ENCODE results near the gene TTC23. TPM values are rescaled to one million over a fixed set of nuclear protein-coding genes. Genes with fewer than 3 reads are reported as not detected.

The TTC23 gene
- total RNA-seq, 1 experiment from 2014 or later, result 17.8 TPM

DNA sequence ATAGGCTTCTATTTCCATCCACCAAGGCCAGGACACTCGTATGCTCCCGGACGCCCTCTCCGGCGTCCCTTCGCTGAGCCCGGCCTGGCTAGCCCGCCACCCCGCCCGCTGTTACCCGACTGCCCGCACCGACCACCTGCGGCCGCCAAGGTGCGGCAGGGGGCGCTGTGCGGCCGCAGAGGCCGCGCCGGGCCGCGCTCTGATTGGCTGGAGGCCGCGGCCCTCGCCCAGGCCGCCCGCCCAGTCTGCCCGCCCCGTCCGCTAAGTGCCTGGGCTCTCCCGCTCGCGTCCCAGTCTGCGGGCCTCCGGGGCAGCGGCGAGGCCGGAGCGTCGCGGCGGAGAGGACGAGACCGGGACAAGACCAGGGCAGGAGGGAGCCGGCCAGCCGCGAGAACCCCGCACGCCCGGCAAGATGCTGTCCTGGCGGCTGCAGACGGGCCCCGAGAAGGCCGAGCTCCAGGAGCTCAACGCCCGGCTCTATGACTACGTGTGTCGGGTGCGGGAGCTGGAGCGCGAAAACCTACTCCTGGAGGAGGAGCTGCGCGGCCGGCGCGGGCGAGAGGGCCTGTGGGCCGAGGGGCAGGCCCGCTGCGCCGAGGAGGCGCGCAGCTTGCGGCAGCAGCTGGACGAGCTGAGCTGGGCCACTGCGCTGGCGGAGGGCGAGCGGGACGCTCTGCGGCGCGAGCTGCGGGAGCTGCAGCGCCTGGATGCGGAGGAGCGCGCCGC, 144.4 kb downstream of the TTC23 start, which contains the start of gene SYNM:
SYNM (plus strand) TSS at position 293 of the 726 bp plus-strand sequence; CDS start at position 413, 120 bp downstream.
- DNase-seq (ENCODE audit: low spot score), result peak; percentile 84
- Mint-ChIP-seq H3K4me1 (0 out of 2 replicates have a peak, but pooled peaks cover 4% of the 10 kb centered on the region), H3K27me3 (ENCODE audit: low read depth) (peaks cover 68% of the 10 kb centered on the region), H3K4me3 (peak within 1 kb of the TSS; percentile 61), H3K9me3 (no peaks in the 10 kb centered on the region), H3K27ac (no peak within 1 kb of the TSS), H3K36me3 (no peaks in the 10 kb centered on the region)
- ChIA-PET CTCF (interaction anchor here (0.6 to 2.1 kb wide), 39 partner anchors 9 to 677 kb away, joined by 3 to 11 read pairs (median 4); partner anchors contain the start of gene LRRC28), POLR2A (interaction anchor here (0.6 to 1.2 kb wide), 3 partner anchors 45 to 147 kb away, joined by 3 read pairs; partner anchors contain the start of gene LRRC28)
- ATAC-seq, result peak; percentile 77
- TF ChIP-seq ZNF671 (CRISPR knock-in tag; IDR thresholded peaks at IDR 0.05) (no peak), TEAD4 (CRISPR knock-in tag; IDR thresholded peaks at IDR 0.05) (no peak), NR3C1 (CRISPR knock-in tag; conservative IDR thresholded peaks at IDR 0.05; ENCODE audit: low read depth) (no peak), ZNF219 (CRISPR knock-in tag; IDR thresholded peaks at IDR 0.05; ENCODE audit: borderline replicate concordance) (no peak), ZNF121 (CRISPR knock-in tag; IDR thresholded peaks at IDR 0.05) (no peak), TCF7 (CRISPR knock-in tag; IDR thresholded peaks at IDR 0.05; ENCODE audit: low read depth) (no peak), NFYB (CRISPR knock-in tag; conservative IDR thresholded peaks at IDR 0.05; ENCODE audit: low read depth) (peak; percentile 76), ZNF416 (CRISPR knock-in tag; IDR thresholded peaks at IDR 0.05) (no peak), ETV6 (CRISPR knock-in tag; IDR thresholded peaks at IDR 0.05) (peak; percentile 85), NFE2L1 (CRISPR knock-in tag; IDR thresholded peaks at IDR 0.05) (0 out of 2 replicates have a peak, but pooled peaks have one; percentile 59), ZBTB21 (CRISPR knock-in tag; IDR thresholded peaks at IDR 0.05; ENCODE audit: borderline replicate concordance) (0 out of 2 replicates have a peak, but pooled peaks have one; percentile 30), SMAD4 (CRISPR knock-in tag; IDR thresholded peaks at IDR 0.05) (no peak), KAT7 (CRISPR knock-in tag; IDR thresholded peaks at IDR 0.05; ENCODE audit: borderline replicate concordance) (no peak), ZNF232 (CRISPR knock-in tag; IDR thresholded peaks at IDR 0.05) (no peak), RELA (CRISPR knock-in tag; IDR thresholded peaks at IDR 0.05; ENCODE audit: borderline replicate concordance) (peak; percentile 68; the same call in 1 of the 2 replicates), ZNF317 (CRISPR knock-in tag; IDR thresholded peaks at IDR 0.05; ENCODE audit: borderline replicate concordance, low read depth) (no peak)
- TF ChIP-seq, protein P1, sequence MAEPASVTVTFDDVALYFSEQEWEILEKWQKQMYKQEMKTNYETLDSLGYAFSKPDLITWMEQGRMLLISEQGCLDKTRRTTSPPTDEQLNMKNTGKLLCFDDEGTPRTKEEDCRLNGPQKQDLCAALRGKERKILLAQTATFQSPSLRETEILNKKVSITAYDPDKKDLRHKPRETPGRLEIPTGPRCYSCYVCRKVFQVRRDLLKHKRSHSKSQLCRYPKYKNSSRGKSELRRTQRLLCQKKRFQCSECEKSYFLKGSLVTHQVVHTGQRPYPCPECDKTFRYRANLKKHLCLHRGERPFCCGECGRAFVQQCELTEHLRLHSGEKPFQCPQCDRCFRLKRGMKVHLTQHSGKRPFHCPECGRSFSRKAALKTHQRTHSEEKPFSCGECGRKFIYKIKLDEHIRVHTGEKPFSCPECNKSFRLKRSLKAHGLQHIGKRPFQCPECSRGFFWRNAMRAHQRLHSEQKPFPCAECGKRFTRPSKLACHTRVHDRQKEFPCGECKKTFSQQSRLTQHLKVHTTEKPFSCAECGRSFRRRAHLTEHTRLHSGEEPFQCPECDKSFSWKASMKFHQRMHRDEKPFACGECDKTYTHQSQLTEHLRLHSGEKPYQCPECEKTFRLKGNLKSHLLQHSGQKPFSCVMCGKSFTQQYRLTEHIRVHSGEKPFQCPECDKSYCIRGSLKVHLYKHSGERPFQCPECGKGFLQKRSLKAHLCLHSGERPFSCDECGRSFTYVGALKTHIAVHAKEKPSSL (CRISPR knock-in tag; conservative IDR thresholded peaks at IDR 0.05), result no peak
- TF ChIP-seq, protein P2, sequence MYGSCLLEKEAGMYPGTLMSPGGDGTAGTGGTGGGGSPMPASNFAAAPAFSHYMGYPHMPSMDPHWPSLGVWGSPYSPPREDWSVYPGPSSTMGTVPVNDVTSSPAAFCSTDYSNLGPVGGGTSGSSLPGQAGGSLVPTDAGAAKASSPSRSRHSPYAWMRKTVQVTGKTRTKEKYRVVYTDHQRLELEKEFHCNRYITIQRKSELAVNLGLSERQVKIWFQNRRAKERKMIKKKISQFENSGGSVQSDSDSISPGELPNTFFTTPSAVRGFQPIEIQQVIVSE (CRISPR knock-in tag; IDR thresholded peaks at IDR 0.05; ENCODE audit: borderline replicate concordance), result no peak
- TF ChIP-seq, protein P3, sequence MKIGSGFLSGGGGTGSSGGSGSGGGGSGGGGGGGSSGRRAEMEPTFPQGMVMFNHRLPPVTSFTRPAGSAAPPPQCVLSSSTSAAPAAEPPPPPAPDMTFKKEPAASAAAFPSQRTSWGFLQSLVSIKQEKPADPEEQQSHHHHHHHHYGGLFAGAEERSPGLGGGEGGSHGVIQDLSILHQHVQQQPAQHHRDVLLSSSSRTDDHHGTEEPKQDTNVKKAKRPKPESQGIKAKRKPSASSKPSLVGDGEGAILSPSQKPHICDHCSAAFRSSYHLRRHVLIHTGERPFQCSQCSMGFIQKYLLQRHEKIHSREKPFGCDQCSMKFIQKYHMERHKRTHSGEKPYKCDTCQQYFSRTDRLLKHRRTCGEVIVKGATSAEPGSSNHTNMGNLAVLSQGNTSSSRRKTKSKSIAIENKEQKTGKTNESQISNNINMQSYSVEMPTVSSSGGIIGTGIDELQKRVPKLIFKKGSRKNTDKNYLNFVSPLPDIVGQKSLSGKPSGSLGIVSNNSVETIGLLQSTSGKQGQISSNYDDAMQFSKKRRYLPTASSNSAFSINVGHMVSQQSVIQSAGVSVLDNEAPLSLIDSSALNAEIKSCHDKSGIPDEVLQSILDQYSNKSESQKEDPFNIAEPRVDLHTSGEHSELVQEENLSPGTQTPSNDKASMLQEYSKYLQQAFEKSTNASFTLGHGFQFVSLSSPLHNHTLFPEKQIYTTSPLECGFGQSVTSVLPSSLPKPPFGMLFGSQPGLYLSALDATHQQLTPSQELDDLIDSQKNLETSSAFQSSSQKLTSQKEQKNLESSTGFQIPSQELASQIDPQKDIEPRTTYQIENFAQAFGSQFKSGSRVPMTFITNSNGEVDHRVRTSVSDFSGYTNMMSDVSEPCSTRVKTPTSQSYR (CRISPR knock-in tag; IDR thresholded peaks at IDR 0.05), result no peak
- TF ChIP-seq, protein P4, sequence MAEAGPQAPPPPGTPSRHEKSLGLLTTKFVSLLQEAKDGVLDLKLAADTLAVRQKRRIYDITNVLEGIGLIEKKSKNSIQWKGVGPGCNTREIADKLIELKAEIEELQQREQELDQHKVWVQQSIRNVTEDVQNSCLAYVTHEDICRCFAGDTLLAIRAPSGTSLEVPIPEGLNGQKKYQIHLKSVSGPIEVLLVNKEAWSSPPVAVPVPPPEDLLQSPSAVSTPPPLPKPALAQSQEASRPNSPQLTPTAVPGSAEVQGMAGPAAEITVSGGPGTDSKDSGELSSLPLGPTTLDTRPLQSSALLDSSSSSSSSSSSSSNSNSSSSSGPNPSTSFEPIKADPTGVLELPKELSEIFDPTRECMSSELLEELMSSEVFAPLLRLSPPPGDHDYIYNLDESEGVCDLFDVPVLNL (CRISPR knock-in tag; IDR thresholded peaks at IDR 0.05; ENCODE audit: borderline replicate concordance, low read depth), result 0 out of 2 replicates have a peak, but pooled peaks have one; percentile 9
- TF ChIP-seq, protein P5, sequence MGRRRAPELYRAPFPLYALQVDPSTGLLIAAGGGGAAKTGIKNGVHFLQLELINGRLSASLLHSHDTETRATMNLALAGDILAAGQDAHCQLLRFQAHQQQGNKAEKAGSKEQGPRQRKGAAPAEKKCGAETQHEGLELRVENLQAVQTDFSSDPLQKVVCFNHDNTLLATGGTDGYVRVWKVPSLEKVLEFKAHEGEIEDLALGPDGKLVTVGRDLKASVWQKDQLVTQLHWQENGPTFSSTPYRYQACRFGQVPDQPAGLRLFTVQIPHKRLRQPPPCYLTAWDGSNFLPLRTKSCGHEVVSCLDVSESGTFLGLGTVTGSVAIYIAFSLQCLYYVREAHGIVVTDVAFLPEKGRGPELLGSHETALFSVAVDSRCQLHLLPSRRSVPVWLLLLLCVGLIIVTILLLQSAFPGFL (CRISPR knock-in tag; IDR thresholded peaks at IDR 0.05; ENCODE audit: borderline replicate concordance), result 0 out of 2 replicates have a peak, but pooled peaks have one; percentile 68
- TF ChIP-seq, protein P6, sequence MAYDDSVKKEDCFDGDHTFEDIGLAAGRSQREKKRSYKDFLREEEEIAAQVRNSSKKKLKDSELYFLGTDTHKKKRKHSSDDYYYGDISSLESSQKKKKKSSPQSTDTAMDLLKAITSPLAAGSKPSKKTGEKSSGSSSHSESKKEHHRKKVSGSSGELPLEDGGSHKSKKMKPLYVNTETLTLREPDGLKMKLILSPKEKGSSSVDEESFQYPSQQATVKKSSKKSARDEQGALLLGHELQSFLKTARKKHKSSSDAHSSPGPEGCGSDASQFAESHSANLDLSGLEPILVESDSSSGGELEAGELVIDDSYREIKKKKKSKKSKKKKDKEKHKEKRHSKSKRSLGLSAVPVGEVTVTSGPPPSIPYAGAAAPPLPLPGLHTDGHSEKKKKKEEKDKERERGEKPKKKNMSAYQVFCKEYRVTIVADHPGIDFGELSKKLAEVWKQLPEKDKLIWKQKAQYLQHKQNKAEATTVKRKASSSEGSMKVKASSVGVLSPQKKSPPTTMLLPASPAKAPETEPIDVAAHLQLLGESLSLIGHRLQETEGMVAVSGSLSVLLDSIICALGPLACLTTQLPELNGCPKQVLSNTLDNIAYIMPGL (CRISPR knock-in tag; IDR thresholded peaks at IDR 0.05), result no peak; the same call in 1 of the 2 replicates
- TF ChIP-seq, protein P7, sequence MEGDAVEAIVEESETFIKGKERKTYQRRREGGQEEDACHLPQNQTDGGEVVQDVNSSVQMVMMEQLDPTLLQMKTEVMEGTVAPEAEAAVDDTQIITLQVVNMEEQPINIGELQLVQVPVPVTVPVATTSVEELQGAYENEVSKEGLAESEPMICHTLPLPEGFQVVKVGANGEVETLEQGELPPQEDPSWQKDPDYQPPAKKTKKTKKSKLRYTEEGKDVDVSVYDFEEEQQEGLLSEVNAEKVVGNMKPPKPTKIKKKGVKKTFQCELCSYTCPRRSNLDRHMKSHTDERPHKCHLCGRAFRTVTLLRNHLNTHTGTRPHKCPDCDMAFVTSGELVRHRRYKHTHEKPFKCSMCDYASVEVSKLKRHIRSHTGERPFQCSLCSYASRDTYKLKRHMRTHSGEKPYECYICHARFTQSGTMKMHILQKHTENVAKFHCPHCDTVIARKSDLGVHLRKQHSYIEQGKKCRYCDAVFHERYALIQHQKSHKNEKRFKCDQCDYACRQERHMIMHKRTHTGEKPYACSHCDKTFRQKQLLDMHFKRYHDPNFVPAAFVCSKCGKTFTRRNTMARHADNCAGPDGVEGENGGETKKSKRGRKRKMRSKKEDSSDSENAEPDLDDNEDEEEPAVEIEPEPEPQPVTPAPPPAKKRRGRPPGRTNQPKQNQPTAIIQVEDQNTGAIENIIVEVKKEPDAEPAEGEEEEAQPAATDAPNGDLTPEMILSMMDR (IDR thresholded peaks at IDR 0.05), result peak; percentile 81
- TF ChIP-seq, protein P8, sequence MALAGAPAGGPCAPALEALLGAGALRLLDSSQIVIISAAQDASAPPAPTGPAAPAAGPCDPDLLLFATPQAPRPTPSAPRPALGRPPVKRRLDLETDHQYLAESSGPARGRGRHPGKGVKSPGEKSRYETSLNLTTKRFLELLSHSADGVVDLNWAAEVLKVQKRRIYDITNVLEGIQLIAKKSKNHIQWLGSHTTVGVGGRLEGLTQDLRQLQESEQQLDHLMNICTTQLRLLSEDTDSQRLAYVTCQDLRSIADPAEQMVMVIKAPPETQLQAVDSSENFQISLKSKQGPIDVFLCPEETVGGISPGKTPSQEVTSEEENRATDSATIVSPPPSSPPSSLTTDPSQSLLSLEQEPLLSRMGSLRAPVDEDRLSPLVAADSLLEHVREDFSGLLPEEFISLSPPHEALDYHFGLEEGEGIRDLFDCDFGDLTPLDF (CRISPR knock-in tag; IDR thresholded peaks at IDR 0.05), result no peak

Data from WTC11 (cell line).